Activated naive CD8-positive, alpha-beta T cell treated with anti-CD3 and anti-CD28 coated beads, Interleukin-2, amount 50 U/mL, for 24 hours (primary cell): ENCODE results near the gene EXOC3L2.

Experiments
- ATAC-seq: fragments of 150-1000 bp; cut with Tn5 transposase; one replicate; pipeline ENCODE4 v1.10.0; 2021
- DNase-seq: peaks from one replicate; pipeline ENCODE4 v3.0.0; 2021
- H3K27ac Mint-ChIP-seq: one replicate; pipeline ENCODE4 v1.8.0; 2021; ENCODE audit warnings: mild to moderate bottlenecking, mixed read lengths
- H3K27me3 Mint-ChIP-seq: one replicate; pipeline ENCODE4 v1.8.0; 2021; ENCODE audit warnings: mixed read lengths
- H3K36me3 Mint-ChIP-seq: one replicate; pipeline ENCODE4 v1.8.0; 2021; ENCODE audit warnings: low read depth, mixed read lengths
- H3K4me1 Mint-ChIP-seq: one replicate; pipeline ENCODE4 v1.8.0; 2021; ENCODE audit warnings: mixed read lengths
- H3K4me3 Mint-ChIP-seq: one replicate; pipeline ENCODE4 v1.8.0; 2021; ENCODE audit warnings: mild to moderate bottlenecking, moderate library complexity, mixed read lengths
- H3K9me3 Mint-ChIP-seq: one replicate; pipeline ENCODE4 v1.8.0; 2021; ENCODE audit warnings: mixed read lengths

The EXOC3L2 gene

GRCh38 chr19:45189971-45190370 lies 55.2 kb downstream of the EXOC3L2 start:
- no peaks in the 10 kb centered on the region for H3K27me3 Mint-ChIP-seq
- peaks cover under 1% of the 10 kb centered on the region for H3K4me1 Mint-ChIP-seq
- H3K36me3 Mint-ChIP-seq: no peaks in the 10 kb centered on the region
- H3K27ac Mint-ChIP-seq: no peak overlapping the region
- DNase-seq: no peak
- H3K9me3 Mint-ChIP-seq: no peaks in the 10 kb centered on the region
- ATAC-seq: no peak
- no peak overlapping the region for H3K4me3 Mint-ChIP-seq

DNA sequence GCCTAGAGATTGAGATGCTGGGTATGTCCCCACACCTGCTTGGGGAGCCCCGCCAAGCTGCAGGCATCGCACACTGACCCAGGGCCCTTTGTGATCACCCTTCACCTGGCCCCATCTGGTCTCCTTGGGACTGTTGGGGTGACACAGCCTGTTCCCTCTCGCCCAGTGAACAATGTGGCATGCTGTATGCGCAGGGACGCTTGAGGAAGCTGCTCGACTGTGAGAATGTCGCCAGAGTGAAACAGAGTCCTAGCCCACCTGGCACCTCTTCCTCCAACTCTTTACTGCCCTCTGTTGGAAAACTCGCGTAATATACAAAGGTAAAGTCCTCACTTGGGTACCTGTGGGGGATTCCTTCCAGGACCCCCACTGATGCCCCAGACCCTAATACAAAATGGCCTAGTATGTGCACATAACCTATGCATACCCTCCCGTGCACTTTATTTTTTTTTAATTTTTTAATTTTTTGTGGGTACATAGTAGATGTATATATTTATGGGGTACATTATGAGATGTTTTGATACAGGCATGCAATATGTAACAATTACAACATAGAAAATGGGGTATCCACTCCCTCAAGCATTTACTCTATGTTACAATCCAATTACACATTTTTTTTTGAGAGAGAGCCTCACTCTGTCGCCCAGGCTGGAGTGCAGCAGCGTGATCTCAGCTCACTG lies 57.6 kb downstream of the EXOC3L2 start:
- H3K9me3 Mint-ChIP-seq: no peaks in the 10 kb centered on the region
- no peak overlapping the region for H3K27ac Mint-ChIP-seq
- peaks cover 2% of the 10 kb centered on the region for H3K36me3 Mint-ChIP-seq
- ATAC-seq (peak; percentile 66), DNase-seq (no peak)
- peaks cover 2% of the 10 kb centered on the region for H3K4me1 Mint-ChIP-seq
- H3K27me3 Mint-ChIP-seq: no peaks in the 10 kb centered on the region
- H3K4me3 Mint-ChIP-seq: no peak overlapping the region

DNA sequence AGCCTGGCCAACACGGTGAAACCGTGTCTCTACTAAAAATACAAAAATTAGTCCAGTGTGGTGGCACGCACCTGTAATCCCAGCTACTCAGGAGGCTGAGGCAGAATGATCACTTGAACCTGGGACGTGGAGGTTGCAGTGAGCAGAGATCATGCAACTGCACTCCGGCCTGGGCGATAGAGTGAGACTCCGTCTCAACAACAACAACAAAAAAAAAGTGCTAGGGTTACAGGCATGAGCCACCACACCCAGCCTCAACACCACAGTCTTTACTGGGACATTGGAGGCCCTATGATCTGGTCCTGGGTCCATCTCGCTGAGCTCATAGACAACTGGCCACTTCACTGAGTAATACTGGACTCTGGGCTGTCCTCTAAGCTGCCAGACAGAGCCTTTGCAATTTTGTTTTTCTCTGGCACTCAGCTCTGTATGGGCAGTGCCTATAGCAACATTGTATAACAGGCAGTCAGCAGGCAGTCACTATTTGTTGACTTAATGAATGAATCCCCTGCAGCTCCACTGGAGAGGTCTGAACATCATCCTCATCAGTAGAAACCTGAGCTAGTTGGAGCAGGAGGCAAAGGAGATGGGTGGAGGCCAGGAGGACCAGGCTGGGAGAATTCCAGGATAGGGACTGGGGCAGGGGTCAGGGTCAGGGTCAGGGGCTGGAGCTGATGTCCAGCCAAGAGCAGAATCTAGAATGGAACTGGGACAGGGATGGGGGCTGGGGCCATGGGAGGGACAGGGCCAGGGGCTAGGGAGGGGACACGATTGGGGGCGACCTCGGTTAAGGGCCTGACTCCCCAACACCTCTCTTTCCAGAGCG lies 58.5 kb downstream of the EXOC3L2 start:
- DNase-seq: no peak
- H3K4me3 Mint-ChIP-seq: no peak overlapping the region
- no peak overlapping the region for H3K27ac Mint-ChIP-seq
- H3K36me3 Mint-ChIP-seq: peaks cover 3% of the 10 kb centered on the region
- no peaks in the 10 kb centered on the region for H3K27me3 Mint-ChIP-seq
- H3K9me3 Mint-ChIP-seq: no peaks in the 10 kb centered on the region
- H3K4me1 Mint-ChIP-seq: peaks cover 4% of the 10 kb centered on the region
- no peak for ATAC-seq

GRCh38 chr19:45184115-45184514 lies 61.1 kb downstream of the EXOC3L2 start:
- no peak overlapping the region for H3K27ac Mint-ChIP-seq
- DNase-seq (no peak), ATAC-seq (no peak)
- H3K9me3 Mint-ChIP-seq: no peaks in the 10 kb centered on the region
- H3K27me3 Mint-ChIP-seq: no peaks in the 10 kb centered on the region
- peaks cover 18% of the 10 kb centered on the region for H3K4me1 Mint-ChIP-seq
- H3K36me3 Mint-ChIP-seq: peaks cover 12% of the 10 kb centered on the region
- H3K4me3 Mint-ChIP-seq: no peak overlapping the region

DNA sequence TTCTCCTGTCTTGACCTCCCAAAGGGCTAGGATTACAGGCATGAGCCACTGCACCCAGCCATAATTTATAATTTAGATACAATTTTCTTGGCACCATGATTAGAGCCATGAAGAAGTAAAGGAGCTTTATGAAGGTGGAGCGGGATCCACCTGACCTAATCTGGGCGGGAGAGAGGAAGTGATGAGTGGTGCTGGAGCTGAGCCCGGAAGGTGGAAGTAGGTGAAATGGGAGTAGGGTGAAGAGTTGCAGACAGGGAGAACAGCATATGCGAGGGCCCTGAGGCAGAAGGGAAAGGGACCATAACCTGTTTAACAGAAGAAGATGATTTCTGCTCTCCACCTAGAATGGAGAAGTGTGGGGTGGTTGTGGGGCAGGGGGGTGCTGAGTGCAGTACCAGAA lies 62.4 kb downstream of the EXOC3L2 start:
- H3K27me3 Mint-ChIP-seq: no peaks in the 10 kb centered on the region
- H3K9me3 Mint-ChIP-seq: no peaks in the 10 kb centered on the region
- peak overlapping the region; percentile 25 for H3K27ac Mint-ChIP-seq
- ATAC-seq (no peak), DNase-seq (no peak)
- peaks cover 16% of the 10 kb centered on the region for H3K36me3 Mint-ChIP-seq
- no peak overlapping the region for H3K4me3 Mint-ChIP-seq
- H3K4me1 Mint-ChIP-seq: peaks cover 26% of the 10 kb centered on the region

- H3K4me1 Mint-ChIP-seq: peaks cover 30% of the 10 kb centered on the region
- peak overlapping the region; percentile 78 for H3K27ac Mint-ChIP-seq
- ATAC-seq: no peak
- no peak for DNase-seq
- H3K27me3 Mint-ChIP-seq: no peaks in the 10 kb centered on the region
- no peaks in the 10 kb centered on the region for H3K9me3 Mint-ChIP-seq
- H3K4me3 Mint-ChIP-seq: peak overlapping the region; percentile 49
- peaks cover 16% of the 10 kb centered on the region for H3K36me3 Mint-ChIP-seq
Measured at GRCh38 chr19:45180936-45181335, 64.3 kb downstream of the EXOC3L2 start.

DNA sequence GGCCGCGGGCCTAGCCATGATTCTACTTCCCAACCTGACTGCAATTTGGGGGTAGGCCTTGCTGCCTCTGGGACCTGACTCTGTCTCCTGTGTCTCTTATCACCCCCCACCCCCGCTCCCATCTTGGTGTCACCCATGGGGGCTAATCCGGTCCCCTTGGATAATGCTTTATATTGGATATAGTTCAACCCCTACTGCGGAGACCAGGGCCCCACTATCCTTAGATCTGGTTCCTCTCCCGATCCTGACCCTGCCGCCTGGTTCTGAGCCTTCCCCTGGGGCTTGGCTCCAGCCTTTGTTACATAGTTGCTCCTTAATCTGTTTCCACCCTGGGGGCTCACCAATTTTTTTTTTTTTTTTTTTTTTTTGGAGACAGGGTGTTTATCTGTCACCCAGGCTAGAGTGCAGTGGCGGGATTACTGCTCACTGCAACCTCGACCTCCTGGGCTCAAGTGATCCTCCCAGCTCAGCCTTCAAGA lies 65.3 kb downstream of the EXOC3L2 start:
- H3K27ac Mint-ChIP-seq: peak overlapping the region; percentile 60
- peak overlapping the region; percentile 74 for H3K4me3 Mint-ChIP-seq
- DNase-seq (no peak), ATAC-seq (no peak)
- H3K36me3 Mint-ChIP-seq: peaks cover 16% of the 10 kb centered on the region
- H3K27me3 Mint-ChIP-seq: no peaks in the 10 kb centered on the region
- H3K4me1 Mint-ChIP-seq: peaks cover 29% of the 10 kb centered on the region
- H3K9me3 Mint-ChIP-seq: no peaks in the 10 kb centered on the region

GRCh38 chr19:45179072-45179891 lies 65.9 kb downstream of the EXOC3L2 start:
- peak; percentile 49 for DNase-seq
- H3K4me1 Mint-ChIP-seq: peaks cover 27% of the 10 kb centered on the region
- H3K36me3 Mint-ChIP-seq: peaks cover 16% of the 10 kb centered on the region
- no peaks in the 10 kb centered on the region for H3K9me3 Mint-ChIP-seq
- H3K4me3 Mint-ChIP-seq: peak overlapping the region; percentile 93
- no peaks in the 10 kb centered on the region for H3K27me3 Mint-ChIP-seq
- no peak for ATAC-seq
- peak overlapping the region; percentile 87 for H3K27ac Mint-ChIP-seq

DNA sequence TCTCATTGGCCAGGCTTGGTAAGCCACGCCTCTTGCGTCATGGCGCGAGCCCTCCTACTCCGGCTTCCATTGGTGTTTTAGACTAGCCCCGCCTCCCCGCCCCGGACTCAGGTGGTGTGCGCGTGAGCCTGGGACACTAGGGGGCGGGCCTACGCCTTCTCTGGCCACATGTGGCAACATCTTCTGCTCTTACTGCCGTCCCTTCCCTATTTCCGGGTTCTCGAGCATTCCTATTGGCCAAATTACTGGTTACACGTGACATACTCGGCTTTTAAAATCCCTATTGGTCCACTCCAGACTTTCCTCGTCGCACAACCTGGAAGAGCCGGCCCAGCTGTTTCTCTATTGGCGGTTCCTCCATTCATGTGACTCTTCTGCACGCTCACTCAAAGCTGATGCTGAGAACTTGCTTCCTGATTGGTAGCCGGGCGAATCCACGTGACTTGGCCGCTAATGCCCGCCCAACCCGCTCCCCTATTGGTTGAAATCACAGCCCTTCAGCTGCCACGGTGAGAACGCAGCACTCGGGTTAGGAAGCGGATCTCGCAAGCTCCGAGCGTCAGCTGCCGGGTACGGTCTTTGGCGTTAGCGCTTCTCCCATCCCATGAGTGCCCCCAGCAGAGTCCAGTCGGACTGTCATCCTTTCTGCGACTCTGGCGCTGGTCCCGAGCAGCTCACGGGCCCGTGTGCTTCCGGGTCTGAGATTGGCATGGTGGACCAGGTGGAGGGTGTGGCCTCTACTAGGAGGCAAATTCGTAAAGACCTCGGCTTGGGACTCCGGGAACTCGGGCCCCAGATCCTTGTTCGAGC lies 66.7 kb downstream of the EXOC3L2 start, which contains the start of gene BLOC1S3:
BLOC1S3 (plus strand) TSS at position 523 of the 810 bp plus-strand sequence. CDS start 513 bp downstream, outside the sequence.
- H3K36me3 Mint-ChIP-seq: peaks cover 16% of the 10 kb centered on the region
- no peaks in the 10 kb centered on the region for H3K27me3 Mint-ChIP-seq
- DNase-seq: peak; percentile 99
- peak within 1 kb of the TSS; percentile 87 for H3K27ac Mint-ChIP-seq
- H3K4me3 Mint-ChIP-seq: peak within 1 kb of the TSS; percentile 93
- peaks cover 34% of the 10 kb centered on the region for H3K4me1 Mint-ChIP-seq
- ATAC-seq: peak; percentile 93
- no peaks in the 10 kb centered on the region for H3K9me3 Mint-ChIP-seq

- no peaks in the 10 kb centered on the region for H3K27me3 Mint-ChIP-seq
- DNase-seq (no peak), ATAC-seq (no peak)
- H3K27ac Mint-ChIP-seq: peak within 1 kb of the TSS; percentile 87
- peaks cover 16% of the 10 kb centered on the region for H3K36me3 Mint-ChIP-seq
- no peaks in the 10 kb centered on the region for H3K9me3 Mint-ChIP-seq
- peak within 1 kb of the TSS; percentile 93 for H3K4me3 Mint-ChIP-seq
- H3K4me1 Mint-ChIP-seq: peaks cover 35% of the 10 kb centered on the region
Measured at GRCh38 chr19:45177817-45178261, 67.4 kb downstream of the EXOC3L2 start, which contains the start of gene TRAPPC6A. Gene TRAPPC6A (minus strand): TSS chr19:45178237. CDS start chr19:45178218, 19 bp downstream.

GRCh38 chr19:45175515-45176345 lies 69.5 kb downstream of the EXOC3L2 start:
- H3K4me3 Mint-ChIP-seq: no peak overlapping the region
- ATAC-seq (no peak), DNase-seq (no peak)
- H3K9me3 Mint-ChIP-seq: no peaks in the 10 kb centered on the region
- peaks cover 5% of the 10 kb centered on the region for H3K36me3 Mint-ChIP-seq
- H3K27ac Mint-ChIP-seq: no peak overlapping the region
- peaks cover 43% of the 10 kb centered on the region for H3K4me1 Mint-ChIP-seq
- no peaks in the 10 kb centered on the region for H3K27me3 Mint-ChIP-seq

GRCh38 chr19:45173816-45174215 lies 71.4 kb downstream of the EXOC3L2 start:
- Mint-ChIP-seq H3K4me3 (no peak overlapping the region), H3K36me3 (peaks cover 4% of the 10 kb centered on the region), H3K4me1 (peaks cover 40% of the 10 kb centered on the region), H3K9me3 (no peaks in the 10 kb centered on the region), H3K27ac (no peak overlapping the region), H3K27me3 (no peaks in the 10 kb centered on the region)
- ATAC-seq: no peak
- no peak for DNase-seq
